ENCODE results near the gene HRH1.

- no peak for TF ChIP-seq EZH2 (IDR thresholded peaks at IDR 0.05; ENCODE audit: borderline replicate concordance, low read length)
- TF ChIP-seq CTCF (conservative IDR thresholded peaks at IDR 0.05 in 1 of 2, IDR thresholded peaks at IDR 0.05 in 1 of 2; ENCODE audit: extremely low read depth in 1 of 2, insufficient read depth in 1 of 2, low read depth in 1 of 2, low read length in 2 of 2): no peak
These were observed 36.7 kb upstream of the HRH1 start for GRCh38 chr3:11117591-11117990.
